Embryonic facial prominence (tissue), 1 donor: Measurements from ENCODE around the gene BICC1.
A peak's percentile ranks its signal among the peaks of the same experiment; 100 is the strongest.

ENCODE experiments used
- DNase-seq: peaks from one replicate; pipeline ENCODE4 v3.0.0-alpha.2; 2016; ENCODE audit errors: extremely low spot score

The BICC1 gene

GRCh38 chr10:58599927-58600553 is 87.4 kb downstream of the BICC1 start:
- DNase-seq: no peak

GRCh38 chr10:58608351-58608750 is 95.7 kb downstream of the BICC1 start:
- DNase-seq: no peak

GRCh38 chr10:58608826-58609531 is 96.3 kb downstream of the BICC1 start:
- DNase-seq: no peak

- no peak for DNase-seq
These were observed 97.0 kb downstream of the BICC1 start for GRCh38 chr10:58609532-58610150.

- DNase-seq: no peak
These were observed 102.7 kb downstream of the BICC1 start for GRCh38 chr10:58615237-58615935.

GRCh38 chr10:58618158-58618676 is 105.5 kb downstream of the BICC1 start:
- DNase-seq: no peak

GRCh38 chr10:58621379-58622077 is 108.9 kb downstream of the BICC1 start:
- DNase-seq: no peak

GRCh38 chr10:58622246-58622645 is 109.6 kb downstream of the BICC1 start:
- no peak for DNase-seq

- DNase-seq: no peak
These were observed 112.4 kb downstream of the BICC1 start for GRCh38 chr10:58625070-58625469.

GRCh38 chr10:58627392-58627791 is 114.7 kb downstream of the BICC1 start:
- DNase-seq: no peak

- DNase-seq: no peak
These were observed 119.0 kb downstream of the BICC1 start for GRCh38 chr10:58631715-58632114.

- DNase-seq: no peak
These were observed 119.5 kb downstream of the BICC1 start for GRCh38 chr10:58632216-58632615.

- DNase-seq: no peak
These were observed 124.7 kb downstream of the BICC1 start for GRCh38 chr10:58637352-58637751.

GRCh38 chr10:58638388-58638787 is 125.7 kb downstream of the BICC1 start:
- DNase-seq: no peak

GRCh38 chr10:58641095-58641531 is 128.4 kb downstream of the BICC1 start:
- peak; percentile 67 for DNase-seq

- DNase-seq: no peak
These were observed 129.0 kb downstream of the BICC1 start for GRCh38 chr10:58641708-58642107.

GRCh38 chr10:58642283-58642682 is 129.6 kb downstream of the BICC1 start:
- no peak for DNase-seq

GRCh38 chr10:58642916-58643428 is 130.3 kb downstream of the BICC1 start:
- no peak for DNase-seq

- DNase-seq: no peak
These were observed 131.6 kb downstream of the BICC1 start for GRCh38 chr10:58644311-58644710.

- no peak for DNase-seq
These were observed 132.9 kb downstream of the BICC1 start for GRCh38 chr10:58645416-58646146.
